ENCODE results near the gene IFITM10. TPM values are rescaled to one million over a fixed set of nuclear protein-coding genes. Genes with fewer than 3 reads are reported as not detected.

The IFITM10 gene
- total RNA-seq, 2 experiments from 2014 or later, result 0.82 to 1.3 TPM

- Mint-ChIP-seq H3K27me3 (no peaks in the 10 kb centered on the region), H3K36me3 (peaks cover 26% of the 10 kb centered on the region), H3K9me3 (no peaks in the 10 kb centered on the region), H3K4me1 (peaks cover 56% of the 10 kb centered on the region), H3K4me3 (peak overlapping the region; percentile 82), H3K27ac (peak overlapping the region; percentile 94)
- POLR2A ChIA-PET, result interaction anchor here (0.8 to 1.5 kb wide), 13 partner anchors 10 to 96 kb away, joined by 3 to 9 read pairs (median 4); no protein-coding TSS in a partner anchor
- DNase-seq (peak; percentile 55), ATAC-seq (ENCODE audit: low read depth) (peak; percentile 3)
Observed at GRCh38 chr11:1756791-1757771, 6.7 kb upstream of the IFITM10 start.

GRCh38 chr11:1755692-1756561 lies 5.5 kb upstream of the IFITM10 start:
- Mint-ChIP-seq H3K4me3 (peak overlapping the region; percentile 72), H3K27ac (peak overlapping the region; percentile 85), H3K36me3 (peaks cover 26% of the 10 kb centered on the region), H3K27me3 (no peaks in the 10 kb centered on the region), H3K4me1 (peaks cover 57% of the 10 kb centered on the region), H3K9me3 (no peaks in the 10 kb centered on the region)
- POLR2A ChIA-PET, result interaction anchor here (1.3 kb wide), 1 partner anchor 8 kb away, joined by 6 read pairs; the partner anchor contains the start of gene CTSD
- ATAC-seq (ENCODE audit: low read depth), result no peak
- peak; percentile 42 for DNase-seq

GRCh38 chr11:1755344-1755691 lies 4.9 kb upstream of the IFITM10 start:
- Mint-ChIP-seq H3K27me3 (peaks cover 4% of the 10 kb centered on the region), H3K36me3 (peaks cover 26% of the 10 kb centered on the region), H3K4me3 (peak overlapping the region; percentile 72), H3K27ac (peak overlapping the region; percentile 85), H3K4me1 (peaks cover 58% of the 10 kb centered on the region), H3K9me3 (no peaks in the 10 kb centered on the region)
- no peak for ATAC-seq (ENCODE audit: low read depth)
- POLR2A ChIA-PET, result interaction anchor here (1.3 kb wide), 1 partner anchor 9 kb away, joined by 6 read pairs; the partner anchor contains the start of gene CTSD
- no peak for DNase-seq

GRCh38 chr11:1754376-1755150 lies 4.2 kb upstream of the IFITM10 start:
- Mint-ChIP-seq H3K27ac (peak overlapping the region; percentile 65), H3K4me1 (peaks cover 61% of the 10 kb centered on the region), H3K36me3 (peaks cover 26% of the 10 kb centered on the region), H3K9me3 (no peaks in the 10 kb centered on the region), H3K4me3 (peak overlapping the region; percentile 22), H3K27me3 (peaks cover 12% of the 10 kb centered on the region)
- ATAC-seq (ENCODE audit: low read depth) (no peak), DNase-seq (peak; percentile 32)
- POLR2A ChIA-PET, result interaction anchor here (1.3 kb wide), 1 partner anchor 10 kb away, joined by 6 read pairs; the partner anchor contains the start of gene CTSD

GRCh38 chr11:1753929-1754305 lies 3.5 kb upstream of the IFITM10 start:
- H3K4me3 Mint-ChIP-seq, result no peak overlapping the region
- DNase-seq, result peak; percentile 32
- peaks cover 26% of the 10 kb centered on the region for H3K36me3 Mint-ChIP-seq
- H3K27me3 Mint-ChIP-seq, result peaks cover 14% of the 10 kb centered on the region
- POLR2A ChIA-PET, result no interaction called here
- peaks cover 59% of the 10 kb centered on the region for H3K4me1 Mint-ChIP-seq
- no peak for ATAC-seq (ENCODE audit: low read depth)
- H3K27ac Mint-ChIP-seq, result no peak overlapping the region
- H3K9me3 Mint-ChIP-seq, result no peaks in the 10 kb centered on the region

- peak; percentile 27 for DNase-seq
- H3K4me3 Mint-ChIP-seq, result peak overlapping the region; percentile 42
- H3K27me3 Mint-ChIP-seq, result peaks cover 17% of the 10 kb centered on the region
- POLR2A ChIA-PET, result interaction anchor here (1.4 kb wide), 1 partner anchor 10 kb away, joined by 3 read pairs; the partner anchor contains the start of gene CTSD
- peak overlapping the region; percentile 58 for H3K27ac Mint-ChIP-seq
- H3K36me3 Mint-ChIP-seq, result peaks cover 23% of the 10 kb centered on the region
- peaks cover 53% of the 10 kb centered on the region for H3K4me1 Mint-ChIP-seq
- H3K9me3 Mint-ChIP-seq, result no peaks in the 10 kb centered on the region
- ATAC-seq (ENCODE audit: low read depth), result no peak
Observed at GRCh38 chr11:1753229-1753928, 3.0 kb upstream of the IFITM10 start.

- Mint-ChIP-seq H3K36me3 (peaks cover 23% of the 10 kb centered on the region), H3K27ac (peak overlapping the region; percentile 58), H3K27me3 (peaks cover 17% of the 10 kb centered on the region), H3K4me3 (peak overlapping the region; percentile 42), H3K9me3 (no peaks in the 10 kb centered on the region), H3K4me1 (peaks cover 53% of the 10 kb centered on the region)
- POLR2A ChIA-PET, result interaction anchor here (1.4 kb wide), 1 partner anchor 11 kb away, joined by 3 read pairs; the partner anchor contains the start of gene CTSD
- no peak for ATAC-seq (ENCODE audit: low read depth)
- peak; percentile 32 for DNase-seq
Observed at GRCh38 chr11:1752907-1753228, 2.5 kb upstream of the IFITM10 start.

GRCh38 chr11:1751999-1752906 lies 1.9 kb upstream of the IFITM10 start:
- peaks cover 47% of the 10 kb centered on the region for H3K4me1 Mint-ChIP-seq
- H3K27me3 Mint-ChIP-seq, result peaks cover 17% of the 10 kb centered on the region
- POLR2A ChIA-PET, result interaction anchor here (0.6 to 1.4 kb wide), 4 partner anchors 10 to 42 kb away, joined by 3 to 5 read pairs (median 4); partner anchors contain the start of gene CTSD

GRCh38 chr11:1751531-1751921 lies 1.1 kb upstream of the IFITM10 start:
- H3K27me3 Mint-ChIP-seq, result peaks cover 17% of the 10 kb centered on the region
- POLR2A ChIA-PET, result interaction anchor here (1.0 to 1.1 kb wide), 2 partner anchors 11 to 42 kb away, joined by 3 to 5 read pairs; no protein-coding TSS in a partner anchor

More at GRCh38 chr11:1751999-1752906, 1.9 kb upstream of the IFITM10 start:
- Mint-ChIP-seq H3K9me3 (no peaks in the 10 kb centered on the region), H3K27ac (no peak overlapping the region), H3K36me3 (peaks cover 23% of the 10 kb centered on the region), H3K4me3 (no peak overlapping the region)
- DNase-seq, result peak; percentile 41
- no peak for ATAC-seq (ENCODE audit: low read depth)

GRCh38 chr11:1750840-1751530 lies 590 bp upstream of the IFITM10 start:
- Mint-ChIP-seq H3K9me3 (peaks cover 3% of the 10 kb centered on the region), H3K27me3 (peaks cover 17% of the 10 kb centered on the region), H3K36me3 (peaks cover 20% of the 10 kb centered on the region), H3K27ac (no peak overlapping the region), H3K4me3 (no peak overlapping the region), H3K4me1 (peaks cover 38% of the 10 kb centered on the region)
- POLR2A ChIA-PET, result interaction anchor here (1.1 kb wide), 1 partner anchor 11 kb away, joined by 5 read pairs; no protein-coding TSS in a partner anchor
- DNase-seq (no peak), ATAC-seq (ENCODE audit: low read depth) (no peak)

More at GRCh38 chr11:1751531-1751921, 1.1 kb upstream of the IFITM10 start:
- Mint-ChIP-seq H3K36me3 (peaks cover 20% of the 10 kb centered on the region), H3K4me1 (peaks cover 44% of the 10 kb centered on the region), H3K9me3 (no peaks in the 10 kb centered on the region), H3K4me3 (no peak overlapping the region), H3K27ac (no peak overlapping the region)
- DNase-seq (peak; percentile 31), ATAC-seq (ENCODE audit: low read depth) (no peak)

All from activated naive CD8-positive, alpha-beta T cell treated with anti-CD3 and anti-CD28 coated beads, Interleukin-2, amount 10 ng/mL, durations not matched to agents 7 days and 5 days (primary cell).